Mammary epithelial cell (primary cell): Measurements from ENCODE around the gene NLGN4Y.

Experiments
- EZH2 ChIP-seq: IDR thresholded peaks from 2 replicates; pipeline ENCODE4 v1.6.1; 2012; ENCODE audit warnings: low read length, inconsistent platforms, borderline replicate concordance
- TF ChIP-seq, protein P1 (sequence below), 2 donors: IDR thresholded peaks in 1 of 2; conservative IDR thresholded peaks in 1 of 2; 2 replicates each; pipeline ENCODE4 v1.5.1; 2011 to 2012; ENCODE audit warnings: inconsistent platforms in 2 of 2, low read length in 2 of 2, mild to moderate bottlenecking in 2 of 2, control low read depth in 1 of 2, low read depth in 1 of 2; ENCODE audit not compliant: insufficient read depth in 1 of 2; ENCODE audit errors: extremely low read depth in 1 of 2

DNA sequence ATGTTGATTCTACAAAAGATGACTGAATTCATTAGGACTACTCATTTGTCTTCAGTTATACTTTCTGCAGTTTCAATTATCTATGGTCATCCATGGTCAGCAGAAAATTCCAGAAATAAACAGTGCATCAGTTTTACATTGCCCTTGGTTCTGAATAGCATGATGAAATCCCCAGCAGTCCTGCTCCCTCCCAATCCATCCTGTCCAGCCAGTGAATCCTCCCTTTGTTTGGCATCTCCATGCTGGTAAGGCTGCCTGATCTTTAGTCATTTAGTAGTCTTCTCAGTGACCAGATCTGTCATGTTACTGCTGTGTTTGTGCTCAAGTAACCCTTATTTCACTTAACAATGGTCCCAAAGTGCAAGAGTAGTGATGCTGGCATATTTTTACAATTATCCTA, 239.3 kb downstream of the NLGN4Y start:
- TF ChIP-seq, protein P1, sequence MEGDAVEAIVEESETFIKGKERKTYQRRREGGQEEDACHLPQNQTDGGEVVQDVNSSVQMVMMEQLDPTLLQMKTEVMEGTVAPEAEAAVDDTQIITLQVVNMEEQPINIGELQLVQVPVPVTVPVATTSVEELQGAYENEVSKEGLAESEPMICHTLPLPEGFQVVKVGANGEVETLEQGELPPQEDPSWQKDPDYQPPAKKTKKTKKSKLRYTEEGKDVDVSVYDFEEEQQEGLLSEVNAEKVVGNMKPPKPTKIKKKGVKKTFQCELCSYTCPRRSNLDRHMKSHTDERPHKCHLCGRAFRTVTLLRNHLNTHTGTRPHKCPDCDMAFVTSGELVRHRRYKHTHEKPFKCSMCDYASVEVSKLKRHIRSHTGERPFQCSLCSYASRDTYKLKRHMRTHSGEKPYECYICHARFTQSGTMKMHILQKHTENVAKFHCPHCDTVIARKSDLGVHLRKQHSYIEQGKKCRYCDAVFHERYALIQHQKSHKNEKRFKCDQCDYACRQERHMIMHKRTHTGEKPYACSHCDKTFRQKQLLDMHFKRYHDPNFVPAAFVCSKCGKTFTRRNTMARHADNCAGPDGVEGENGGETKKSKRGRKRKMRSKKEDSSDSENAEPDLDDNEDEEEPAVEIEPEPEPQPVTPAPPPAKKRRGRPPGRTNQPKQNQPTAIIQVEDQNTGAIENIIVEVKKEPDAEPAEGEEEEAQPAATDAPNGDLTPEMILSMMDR (conservative IDR thresholded peaks at IDR 0.05 in 1 of 2, IDR thresholded peaks at IDR 0.05 in 1 of 2; ENCODE audit: extremely low read depth in 1 of 2, insufficient read depth in 1 of 2, low read depth in 1 of 2, low read length in 2 of 2), result no peak
- TF ChIP-seq EZH2, result no peak
